ENCODE results near the gene ZNF764.
"Not testable (repeated sequence)": the region's sequence is repeated elsewhere in the genome, so short reads cannot be mapped to it uniquely, and the experiment has no call there.

ZNF764 gene

GRCh38 chr16:30522702-30523463 lies 35.3 kb downstream of the ZNF764 start:
- H3K36me3 ChIP-seq (ENCODE audit: control insufficient read depth in 5 of 5, insufficient read depth in 5 of 5, low read length in 5 of 5) = not testable (repeated sequence)
- H3K4me1 ChIP-seq (ENCODE audit: control insufficient read depth in 5 of 5, insufficient read depth in 5 of 5, low read length in 5 of 5) = peaks cover 5 to 25% (median 21%) of the 10 kb centered on the region in 5 donors

GRCh38 chr16:30521873-30522641 lies 36.1 kb downstream of the ZNF764 start:
- Histone ChIP-seq H3K4me3 (ENCODE audit: low read depth in 1 of 5, low read length in 5 of 5) (no peak overlapping the region), H3K27me3 (ENCODE audit: control insufficient read depth in 5 of 5, insufficient read depth in 4 of 5, low read length in 5 of 5) (peaks cover 0 to 4% (median 0%) of the 10 kb centered on the region in 5 donors), H3K9me3 (ENCODE audit: control insufficient read depth in 5 of 5, low read length in 5 of 5) (no peaks in the 10 kb centered on the region), H3K36me3 (ENCODE audit: control insufficient read depth in 5 of 5, insufficient read depth in 5 of 5, low read length in 5 of 5) (peaks cover 0 to 8% (median 6%) of the 10 kb centered on the region in 5 donors), H3K27ac (ENCODE audit: low read depth, low read length) (no peak overlapping the region), H3K4me1 (ENCODE audit: control insufficient read depth in 5 of 5, insufficient read depth in 5 of 5, low read length in 5 of 5) (peaks cover 0 to 19% (median 16%) of the 10 kb centered on the region in 5 donors), H3K9ac (ENCODE audit: low read length in 5 of 5) (no peak overlapping the region)

More at GRCh38 chr16:30522702-30523463, 35.3 kb downstream of the ZNF764 start:
- H3K9me3 ChIP-seq (ENCODE audit: control insufficient read depth in 5 of 5, low read length in 5 of 5); H3K27ac ChIP-seq (ENCODE audit: low read depth, low read length); H3K9ac ChIP-seq (ENCODE audit: low read length in 5 of 5); H3K27me3 ChIP-seq (ENCODE audit: control insufficient read depth in 5 of 5, insufficient read depth in 4 of 5, low read length in 5 of 5); H3K4me3 ChIP-seq (ENCODE audit: low read depth in 1 of 5, low read length in 5 of 5): not testable (repeated sequence)

GRCh38 chr16:30521476-30521872 lies 36.7 kb downstream of the ZNF764 start:
- no peak overlapping the region for H3K9ac ChIP-seq (ENCODE audit: low read length in 5 of 5)

DNA sequence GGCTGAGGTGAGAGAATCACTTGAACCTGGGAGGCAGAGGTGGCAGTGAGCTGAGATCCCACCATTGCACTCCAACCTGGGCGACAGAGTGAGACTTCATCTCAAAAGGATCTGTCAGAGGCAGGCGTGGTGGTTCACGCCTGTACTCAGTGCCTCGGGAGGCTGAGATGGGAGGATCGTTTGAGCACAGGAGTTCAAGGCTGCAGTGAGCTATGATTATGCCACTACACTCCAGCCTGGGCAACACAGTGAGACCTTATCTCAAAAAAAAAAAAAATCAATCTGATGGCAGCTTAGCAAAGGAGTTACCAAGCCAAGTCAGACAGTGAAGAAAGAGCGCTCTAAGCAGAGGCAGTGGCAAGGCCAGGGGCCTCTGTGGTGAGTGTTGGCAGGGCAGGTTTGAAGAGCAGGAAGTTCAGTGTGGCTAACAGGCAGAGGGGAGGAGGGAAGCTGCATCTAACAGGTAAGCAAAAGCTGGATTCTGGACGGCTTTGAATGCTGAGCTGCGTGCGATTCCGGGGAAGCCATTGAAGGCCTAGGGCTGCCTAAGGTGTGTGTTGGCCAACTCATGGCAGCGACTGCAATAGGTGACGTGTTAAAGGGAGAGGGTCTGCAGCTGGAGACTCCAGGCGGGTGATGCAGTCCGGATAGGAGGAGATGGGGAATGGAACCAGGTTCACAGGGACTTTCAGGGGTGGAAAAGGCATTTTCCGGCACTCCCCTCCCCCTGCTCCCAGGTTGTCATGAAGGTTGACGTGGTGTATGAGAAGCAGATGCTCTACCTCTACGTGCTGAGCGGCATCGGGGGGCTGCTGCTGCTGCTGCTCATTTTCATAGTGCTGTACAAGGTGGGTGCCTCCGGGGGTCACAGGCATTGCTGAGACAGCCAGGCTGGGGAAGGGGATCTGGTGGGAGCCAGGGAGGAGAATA lies 38.8 kb downstream of the ZNF764 start:
- peaks cover 0 to 5% (median 4%) of the 10 kb centered on the region in 5 donors for H3K4me1 ChIP-seq (ENCODE audit: control insufficient read depth in 5 of 5, insufficient read depth in 5 of 5, low read length in 5 of 5)
- no peak overlapping the region for H3K9ac ChIP-seq (ENCODE audit: low read length in 5 of 5)
- no peak overlapping the region for H3K27ac ChIP-seq (ENCODE audit: low read depth, low read length)
- peaks cover 0 to 8% (median 0%) of the 10 kb centered on the region in 5 donors for H3K36me3 ChIP-seq (ENCODE audit: control insufficient read depth in 5 of 5, insufficient read depth in 5 of 5, low read length in 5 of 5)
- H3K9me3 ChIP-seq (ENCODE audit: control insufficient read depth in 5 of 5, low read length in 5 of 5) = no peaks in the 10 kb centered on the region
- H3K4me3 ChIP-seq (ENCODE audit: low read depth in 1 of 5, low read length in 5 of 5) = no peak overlapping the region
- peaks cover 0 to 4% (median 0%) of the 10 kb centered on the region in 5 donors for H3K27me3 ChIP-seq (ENCODE audit: control insufficient read depth in 5 of 5, insufficient read depth in 4 of 5, low read length in 5 of 5)

More at GRCh38 chr16:30521476-30521872, 36.7 kb downstream of the ZNF764 start:
- H3K27me3 ChIP-seq (ENCODE audit: control insufficient read depth in 5 of 5, insufficient read depth in 4 of 5, low read length in 5 of 5) = peaks cover 0 to 4% (median 0%) of the 10 kb centered on the region in 5 donors
- no peaks in the 10 kb centered on the region for H3K9me3 ChIP-seq (ENCODE audit: control insufficient read depth in 5 of 5, low read length in 5 of 5)
- no peak overlapping the region for H3K4me3 ChIP-seq (ENCODE audit: low read depth in 1 of 5, low read length in 5 of 5)
- H3K4me1 ChIP-seq (ENCODE audit: control insufficient read depth in 5 of 5, insufficient read depth in 5 of 5, low read length in 5 of 5) = peaks cover 0 to 19% (median 16%) of the 10 kb centered on the region in 5 donors
- peaks cover 0 to 11% (median 6%) of the 10 kb centered on the region in 5 donors for H3K36me3 ChIP-seq (ENCODE audit: control insufficient read depth in 5 of 5, insufficient read depth in 5 of 5, low read length in 5 of 5)
- no peak overlapping the region for H3K27ac ChIP-seq (ENCODE audit: low read depth, low read length)

DNA sequence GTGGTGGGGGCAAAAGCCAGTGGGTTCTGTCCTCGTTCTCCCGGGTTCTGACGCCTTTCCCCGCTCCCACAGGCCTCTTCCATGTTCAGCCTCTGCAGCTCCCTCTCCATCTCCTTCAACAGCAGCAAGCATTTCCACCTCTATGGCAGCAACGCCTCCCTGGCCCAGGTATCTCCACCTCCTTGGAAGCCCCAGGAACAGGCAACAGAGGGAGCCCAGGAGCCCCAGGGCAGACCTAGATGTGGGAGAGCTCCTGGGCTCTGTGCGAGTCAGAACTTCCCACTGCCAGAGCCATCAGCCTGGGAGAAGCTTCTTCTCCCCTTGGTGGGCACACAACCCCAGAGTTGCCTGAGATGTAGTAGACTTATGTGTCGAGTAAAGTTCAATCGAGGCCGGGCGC lies 39.6 kb downstream of the ZNF764 start:
- H3K36me3 ChIP-seq (ENCODE audit: control insufficient read depth in 5 of 5, insufficient read depth in 5 of 5, low read length in 5 of 5) = peaks cover 0 to 8% (median 0%) of the 10 kb centered on the region in 5 donors
- H3K27ac ChIP-seq (ENCODE audit: low read depth, low read length) = no peak overlapping the region
- no peak overlapping the region for H3K4me3 ChIP-seq (ENCODE audit: low read depth in 1 of 5, low read length in 5 of 5)
- no peaks in the 10 kb centered on the region for H3K9me3 ChIP-seq (ENCODE audit: control insufficient read depth in 5 of 5, low read length in 5 of 5)
- no peaks in the 10 kb centered on the region for H3K4me1 ChIP-seq (ENCODE audit: control insufficient read depth in 5 of 5, insufficient read depth in 5 of 5, low read length in 5 of 5)
- no peak overlapping the region for H3K9ac ChIP-seq (ENCODE audit: low read length in 5 of 5)
- peaks cover 0 to 4% (median 0%) of the 10 kb centered on the region in 5 donors for H3K27me3 ChIP-seq (ENCODE audit: control insufficient read depth in 5 of 5, insufficient read depth in 4 of 5, low read length in 5 of 5)

- H3K9me3 ChIP-seq (ENCODE audit: control insufficient read depth in 5 of 5, low read length in 5 of 5) = no peaks in the 10 kb centered on the region
- H3K9ac ChIP-seq (ENCODE audit: low read length in 5 of 5) = peak overlapping the region in 1 of 5 donors; percentile 43
- peaks cover 0 to 4% (median 0%) of the 10 kb centered on the region in 5 donors for H3K27me3 ChIP-seq (ENCODE audit: control insufficient read depth in 5 of 5, insufficient read depth in 4 of 5, low read length in 5 of 5)
- H3K27ac ChIP-seq (ENCODE audit: low read depth, low read length) = no peak overlapping the region
- H3K4me1 ChIP-seq (ENCODE audit: control insufficient read depth in 5 of 5, insufficient read depth in 5 of 5, low read length in 5 of 5) = no peaks in the 10 kb centered on the region
- no peak overlapping the region for H3K4me3 ChIP-seq (ENCODE audit: low read depth in 1 of 5, low read length in 5 of 5)
- H3K36me3 ChIP-seq (ENCODE audit: control insufficient read depth in 5 of 5, insufficient read depth in 5 of 5, low read length in 5 of 5) = peaks cover 0 to 16% (median 0%) of the 10 kb centered on the region in 5 donors
These were observed 42.9 kb downstream of the ZNF764 start for GRCh38 chr16:30515275-30515674.

DNA sequence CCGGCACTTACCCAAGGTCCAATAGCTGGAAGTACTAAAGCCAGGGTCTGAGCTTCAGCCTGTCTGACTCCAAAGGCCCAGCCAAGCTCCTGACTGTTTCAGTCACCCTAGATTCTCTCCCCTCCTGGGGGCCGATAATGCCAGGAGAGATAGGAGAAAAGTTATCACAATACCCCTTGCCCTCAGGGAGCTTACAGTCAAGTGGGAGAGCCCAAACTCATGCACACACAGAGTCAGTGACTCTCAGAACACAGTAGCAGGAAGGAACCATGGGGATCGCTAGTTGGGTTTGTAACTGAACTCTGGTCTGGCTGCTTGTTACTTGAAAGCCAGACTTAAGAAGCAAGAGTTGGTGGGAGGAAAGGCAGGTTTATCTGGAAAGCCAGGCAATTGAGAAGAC lies 46.7 kb downstream of the ZNF764 start:
- Histone ChIP-seq H3K4me1 (ENCODE audit: control insufficient read depth in 5 of 5, insufficient read depth in 5 of 5, low read length in 5 of 5) (no peaks in the 10 kb centered on the region), H3K27me3 (ENCODE audit: control insufficient read depth in 5 of 5, insufficient read depth in 4 of 5, low read length in 5 of 5) (peaks cover 0 to 2% (median 0%) of the 10 kb centered on the region in 5 donors), H3K27ac (ENCODE audit: low read depth, low read length) (no peak overlapping the region), H3K9ac (ENCODE audit: low read length in 5 of 5) (no peak overlapping the region), H3K4me3 (ENCODE audit: low read depth in 1 of 5, low read length in 5 of 5) (no peak overlapping the region), H3K36me3 (ENCODE audit: control insufficient read depth in 5 of 5, insufficient read depth in 5 of 5, low read length in 5 of 5) (peaks cover 0 to 15% (median 0%) of the 10 kb centered on the region in 5 donors), H3K9me3 (ENCODE audit: control insufficient read depth in 5 of 5, low read length in 5 of 5) (no peaks in the 10 kb centered on the region)

- H3K9ac ChIP-seq (ENCODE audit: low read length in 5 of 5) = no peak overlapping the region
- no peaks in the 10 kb centered on the region for H3K9me3 ChIP-seq (ENCODE audit: control insufficient read depth in 5 of 5, low read length in 5 of 5)
- H3K36me3 ChIP-seq (ENCODE audit: control insufficient read depth in 5 of 5, insufficient read depth in 5 of 5, low read length in 5 of 5) = peaks cover 0 to 15% (median 0%) of the 10 kb centered on the region in 5 donors
- H3K4me1 ChIP-seq (ENCODE audit: control insufficient read depth in 5 of 5, insufficient read depth in 5 of 5, low read length in 5 of 5) = no peaks in the 10 kb centered on the region
- H3K27ac ChIP-seq (ENCODE audit: low read depth, low read length) = no peak overlapping the region
- H3K27me3 ChIP-seq (ENCODE audit: control insufficient read depth in 5 of 5, insufficient read depth in 4 of 5, low read length in 5 of 5) = peaks cover 0 to 2% (median 0%) of the 10 kb centered on the region in 5 donors
- no peak overlapping the region for H3K4me3 ChIP-seq (ENCODE audit: low read depth in 1 of 5, low read length in 5 of 5)
These were observed 47.7 kb downstream of the ZNF764 start for GRCh38 chr16:30510376-30510938.

DNA sequence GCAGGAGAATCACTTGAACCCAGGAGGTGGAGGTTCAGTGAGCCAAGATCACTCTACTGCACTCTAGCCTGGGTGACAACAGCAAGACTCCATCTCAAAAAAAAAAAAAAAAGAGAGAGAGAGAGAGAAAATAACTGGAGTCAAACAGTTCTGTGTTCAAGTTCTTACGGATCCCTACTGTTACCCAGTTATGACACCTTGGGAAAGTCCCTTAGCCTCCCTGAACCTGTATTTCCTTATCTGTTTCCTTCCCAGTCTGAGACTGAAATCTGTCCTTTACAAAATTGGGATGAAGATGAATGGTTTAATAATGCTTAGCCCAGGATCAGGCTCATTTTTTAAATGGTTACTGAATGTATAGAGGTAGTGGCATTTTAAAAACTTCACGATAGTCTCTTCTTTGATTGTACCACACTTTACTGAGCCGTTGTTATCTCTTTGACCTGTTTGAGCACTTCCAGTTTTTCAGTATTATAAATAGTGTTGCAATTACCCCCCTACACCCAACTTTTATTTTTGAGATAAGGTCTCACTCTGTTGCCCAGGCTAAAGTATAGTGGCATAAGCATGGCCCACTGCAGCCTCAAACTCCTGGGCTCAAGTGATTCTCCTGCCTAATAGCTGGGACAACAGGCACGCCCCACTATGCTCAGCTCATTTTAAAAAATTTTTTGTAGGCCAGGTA lies 49.0 kb downstream of the ZNF764 start:
- peaks cover 0 to 2% (median 0%) of the 10 kb centered on the region in 5 donors for H3K27me3 ChIP-seq (ENCODE audit: control insufficient read depth in 5 of 5, insufficient read depth in 4 of 5, low read length in 5 of 5)
- no peak overlapping the region for H3K27ac ChIP-seq (ENCODE audit: low read depth, low read length)
- H3K36me3 ChIP-seq (ENCODE audit: control insufficient read depth in 5 of 5, insufficient read depth in 5 of 5, low read length in 5 of 5) = peaks cover 0 to 11% (median 0%) of the 10 kb centered on the region in 5 donors
- H3K4me3 ChIP-seq (ENCODE audit: low read depth in 1 of 5, low read length in 5 of 5) = no peak overlapping the region
- no peaks in the 10 kb centered on the region for H3K9me3 ChIP-seq (ENCODE audit: control insufficient read depth in 5 of 5, low read length in 5 of 5)
- no peak overlapping the region for H3K9ac ChIP-seq (ENCODE audit: low read length in 5 of 5)
- H3K4me1 ChIP-seq (ENCODE audit: control insufficient read depth in 5 of 5, insufficient read depth in 5 of 5, low read length in 5 of 5) = no peaks in the 10 kb centered on the region

Data from subcutaneous abdominal adipose tissue (tissue), 5 donors.